H9 (cell line): ENCODE results near the gene ADAMTS17. TPM values are rescaled to one million over a fixed set of nuclear protein-coding genes. Genes with fewer than 3 reads are reported as not detected.

Source experiments
- DNase-seq: peaks from one replicate; pipeline ENCODE4 v3.0.0-alpha.2; 2017
- H2AFZ ChIP-seq: one replicate; pipeline ENCODE4 v1.6.1; 2013; ENCODE audit warnings: mild to moderate bottlenecking, low read length, control low read depth, moderate library complexity
- H2AK5ac ChIP-seq: 2 replicates; pipeline ENCODE4 v1.6.1; 2013; ENCODE audit warnings: low read length, control low read depth, mixed read lengths; ENCODE audit not compliant: insufficient read length
- H2BK120ac ChIP-seq: one replicate; pipeline ENCODE4 v1.6.1; 2013; ENCODE audit warnings: low read depth, mild to moderate bottlenecking, low read length, control low read depth, inconsistent platforms; ENCODE audit not compliant: poor library complexity, severe bottlenecking
- H2BK12ac ChIP-seq: 2 replicates; pipeline ENCODE4 v1.6.1; 2013; ENCODE audit warnings: low read length, control low read depth, mixed read lengths, low read depth; ENCODE audit not compliant: insufficient read length
- H2BK15ac ChIP-seq: 2 replicates; pipeline ENCODE4 v1.6.1; 2013; ENCODE audit warnings: low read depth, low read length, control low read depth
- H2BK20ac ChIP-seq: one replicate; pipeline ENCODE4 v1.6.1; 2013; ENCODE audit warnings: low read depth, mild to moderate bottlenecking, low read length, control low read depth, inconsistent platforms; ENCODE audit not compliant: poor library complexity, severe bottlenecking
- H2BK5ac ChIP-seq: 2 replicates; pipeline ENCODE4 v1.6.1; 2013; ENCODE audit warnings: low read length, control low read depth, mixed read lengths; ENCODE audit not compliant: insufficient read length
- H3K14ac ChIP-seq: 2 replicates; pipeline ENCODE4 v1.6.1; 2013; ENCODE audit warnings: low read length, control low read depth; ENCODE audit not compliant: insufficient read depth
- H3K18ac ChIP-seq: 2 replicates; pipeline ENCODE4 v1.6.1; 2013; ENCODE audit warnings: low read depth, mild to moderate bottlenecking, mixed read lengths, low read length, control low read depth; ENCODE audit not compliant: insufficient read length
- H3K23ac ChIP-seq: 2 replicates; pipeline ENCODE4 v1.6.1; 2013; ENCODE audit warnings: low read length, control low read depth, mixed read lengths, low read depth; ENCODE audit not compliant: insufficient read length
- H3K23me2 ChIP-seq: 2 replicates; pipeline ENCODE4 v1.6.1; 2013; ENCODE audit warnings: low read depth, mild to moderate bottlenecking, mixed read lengths, low read length, control low read depth; ENCODE audit not compliant: insufficient read length, poor library complexity, severe bottlenecking
- H3K27ac ChIP-seq: 2 replicates; pipeline ENCODE4 v1.5.1; 2013; ENCODE audit warnings: low read length, control low read depth, mixed read lengths, low read depth; ENCODE audit not compliant: insufficient read length
- H3K27me3 ChIP-seq: 2 replicates; pipeline ENCODE4 v1.6.1; 2013; ENCODE audit warnings: low read length, control low read depth, inconsistent platforms; ENCODE audit not compliant: insufficient read depth
- H3K4ac ChIP-seq: 2 replicates; pipeline ENCODE4 v1.6.1; 2013; ENCODE audit warnings: low read depth, mild to moderate bottlenecking, control low read depth, inconsistent platforms, low read length, moderate library complexity
- H3K4me1 ChIP-seq: 2 replicates; pipeline ENCODE4 v1.6.1; 2013; ENCODE audit warnings: low read length, control low read depth, inconsistent platforms; ENCODE audit not compliant: insufficient read depth
- H3K4me2 ChIP-seq: 2 replicates; pipeline ENCODE4 v1.6.1; 2013; ENCODE audit warnings: low read length, control low read depth, mixed read lengths; ENCODE audit not compliant: insufficient read length, insufficient read depth
- H3K56ac ChIP-seq: 2 replicates; pipeline ENCODE4 v1.6.1; 2013; ENCODE audit warnings: low read depth, mild to moderate bottlenecking, mixed read lengths, low read length, control low read depth; ENCODE audit not compliant: insufficient read length
- H3K79me1 ChIP-seq: 2 replicates; pipeline ENCODE4 v1.6.1; 2013; ENCODE audit warnings: low read depth, mild to moderate bottlenecking, moderate library complexity, low read length, control low read depth, inconsistent platforms; ENCODE audit not compliant: insufficient read depth, poor library complexity, severe bottlenecking
- H3K79me2 ChIP-seq: 2 replicates; pipeline ENCODE4 v1.6.1; 2013; ENCODE audit warnings: low read length, control low read depth, inconsistent platforms; ENCODE audit not compliant: insufficient read depth
- H3K9ac ChIP-seq: 2 replicates; pipeline ENCODE4 v1.6.1; 2013; ENCODE audit warnings: low read length, control low read depth, mixed read lengths; ENCODE audit not compliant: insufficient read length; ENCODE audit errors: extremely low read depth
- H3K9me3 ChIP-seq: one replicate; pipeline ENCODE4 v1.6.1; 2013; ENCODE audit warnings: low read depth, low read length, inconsistent platforms; ENCODE audit not compliant: control insufficient read depth
- H3T11ph ChIP-seq: one replicate; pipeline ENCODE4 v1.6.1; 2013; ENCODE audit warnings: mild to moderate bottlenecking, low read length, control low read depth, inconsistent platforms
- H4K20me1 ChIP-seq: one replicate; pipeline ENCODE4 v1.6.1; 2013; ENCODE audit not compliant: control insufficient read depth, insufficient read length, insufficient read depth
- H4K5ac ChIP-seq: 2 replicates; pipeline ENCODE4 v1.6.1; 2013; ENCODE audit warnings: low read depth, mild to moderate bottlenecking, mixed read lengths, low read length, control low read depth; ENCODE audit not compliant: insufficient read length
- H4K8ac ChIP-seq: replicated peaks from 2 replicates; pipeline ENCODE4 v1.6.1; 2013; ENCODE audit warnings: low read length, control low read depth, mixed read lengths, low read depth; ENCODE audit not compliant: insufficient read length
- H4K91ac ChIP-seq: 2 replicates; pipeline ENCODE4 v1.6.1; 2013; ENCODE audit warnings: low read depth, mild to moderate bottlenecking, moderate library complexity, mixed read lengths, low read length, control low read depth; ENCODE audit not compliant: insufficient read length
- H3K27ac Mint-ChIP-seq, 3 experiments: 2 replicates in 2 of 3; 3 replicates in 1 of 3; pipeline ENCODE4 v1.8.0; 2020 to 2021; ENCODE audit warnings: mixed read lengths in 3 of 3, mild to moderate bottlenecking in 1 of 3, moderate library complexity in 1 of 3
- H3K27me3 Mint-ChIP-seq: 2 replicates; pipeline ENCODE4 v1.8.0; 2021; ENCODE audit warnings: low read depth, mild to moderate bottlenecking, moderate library complexity, mixed read lengths
- H3K36me3 Mint-ChIP-seq, 3 experiments: 2 replicates in 2 of 3; 3 replicates in 1 of 3; pipeline ENCODE4 v1.8.0; 2020 to 2021; ENCODE audit warnings: low read depth in 3 of 3, mixed read lengths in 3 of 3; ENCODE audit not compliant: insufficient read depth in 1 of 3
- H3K4me1 Mint-ChIP-seq, 2 experiments: 2 replicates each; pipeline ENCODE4 v1.8.0; 2020; ENCODE audit warnings: mixed read lengths in 2 of 2
- H3K4me3 Mint-ChIP-seq, 2 experiments: 2 replicates in 1 of 2; 3 replicates in 1 of 2; pipeline ENCODE4 v1.8.0; 2020 to 2021; ENCODE audit warnings: mild to moderate bottlenecking in 2 of 2, mixed read lengths in 2 of 2, moderate library complexity in 1 of 2
- H3K9me3 Mint-ChIP-seq, 2 experiments: 2 replicates in 1 of 2; 3 replicates in 1 of 2; pipeline ENCODE4 v1.8.0; 2020; ENCODE audit warnings: mild to moderate bottlenecking in 2 of 2, mixed read lengths in 2 of 2, moderate library complexity in 1 of 2
- WGBS: extraction: QIAGEN DNeasy Blood & Tissue Kit; methylation state at CpG from one replicate; pipeline ENCODE4 v1.1.7; 2013; ENCODE audit warnings: missing lambda C conversion rate, low lambda C conversion rate, mixed read lengths; ENCODE audit not compliant: insufficient read length; ENCODE audit errors: extremely low coverage; 5-methylcytosine and 5-hydroxymethylcytosine counted together
- total RNA-seq: library from RNA; stranded (reverse); gene quantifications from 2 replicates; pipeline ENCODE4 v1.2.1, GENCODE V29; 2021
- TF ChIP-seq, protein P1 (sequence below): fragments of 200-600 bp; sonication (generic); conservative IDR thresholded peaks from 3 replicates; pipeline ENCODE4 v1.8.0; 2021; ENCODE audit warnings: antibody characterized with exemption, mild to moderate bottlenecking

Gene ADAMTS17
- total RNA-seq, 1 experiment from 2014 or later, result 2.9 TPM

DNA sequence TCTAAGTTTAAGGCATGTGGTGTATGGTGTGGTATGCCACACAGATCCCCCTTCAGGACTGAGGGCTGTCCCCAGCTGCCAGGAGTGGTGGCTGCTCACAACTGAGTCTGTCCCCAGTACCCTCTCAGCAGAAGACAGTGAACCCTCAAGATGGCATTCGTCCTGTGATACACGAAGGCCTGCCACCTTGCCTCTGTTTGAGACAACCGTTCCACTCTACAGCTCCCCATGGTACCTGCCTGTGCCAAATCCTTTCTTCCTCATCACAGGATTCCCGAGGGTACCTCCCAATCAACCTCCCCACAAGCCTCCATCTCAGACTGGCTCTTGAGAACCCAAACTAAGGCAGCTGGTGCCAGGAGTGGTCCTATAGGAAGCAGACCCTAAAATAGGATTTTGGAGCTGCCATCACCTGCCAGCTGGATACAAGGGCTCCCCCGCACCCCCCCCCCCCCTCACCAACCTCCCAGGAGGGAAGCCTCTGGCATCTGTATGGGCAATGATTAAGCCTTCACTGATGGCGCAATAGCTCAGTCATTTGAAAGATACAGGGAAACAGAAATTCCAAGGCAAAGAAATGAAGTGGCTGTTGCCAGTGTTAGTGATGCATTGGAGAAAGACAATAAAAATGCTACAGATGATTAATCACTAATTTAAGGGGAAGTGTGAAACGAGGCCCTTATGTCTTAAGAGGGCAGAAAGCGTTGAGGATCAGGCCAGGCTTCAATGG is 378.5 kb downstream of the ADAMTS17 start:
- no peak overlapping the region for H3K4ac ChIP-seq
- H3K4me1 ChIP-seq, result no peaks in the 10 kb centered on the region
- no peak overlapping the region for H2BK120ac ChIP-seq
- H3K27me3 ChIP-seq, result no peaks in the 10 kb centered on the region
- no peak overlapping the region for H4K5ac ChIP-seq
- peak overlapping the region; percentile 85 for H2AK5ac ChIP-seq
- Mint-ChIP-seq H3K27me3 (peaks cover 16% of the 10 kb centered on the region), H3K4me1 (peaks cover 0 to 2% of the 10 kb centered on the region in 2 experiments; a peak in 1 of 4 replicates), H3K27ac (no peak overlapping the region), H3K9me3 (peaks cover 3 to 5% of the 10 kb centered on the region in 2 experiments; a peak in 2 of 5 replicates), H3K36me3 (peaks cover 0 to 7% (median 3%) of the 10 kb centered on the region in 3 experiments; a peak in 3 of 7 replicates), H3K4me3 (no peak overlapping the region)
- H3T11ph ChIP-seq, result no peak overlapping the region
- no peak overlapping the region for H3K27ac ChIP-seq
- H3K79me1 ChIP-seq, result no peaks in the 10 kb centered on the region
- no peak overlapping the region for H2BK12ac ChIP-seq
- no peak overlapping the region for H4K8ac ChIP-seq
- no CpG with 5 or more reads among the region's 8 CpGs for WGBS
- H3K4me2 ChIP-seq, result no peak overlapping the region
- no peaks in the 10 kb centered on the region for H4K20me1 ChIP-seq
- no peaks in the 10 kb centered on the region for H3K79me2 ChIP-seq
- no peaks in the 10 kb centered on the region for H3K9me3 ChIP-seq
- no peak overlapping the region for H3K56ac ChIP-seq
- H3K23ac ChIP-seq, result no peak overlapping the region
- no peak overlapping the region for H2BK5ac ChIP-seq
- H2AFZ ChIP-seq, result no peak overlapping the region
- H2BK20ac ChIP-seq, result no peak overlapping the region
- no peak overlapping the region for H3K18ac ChIP-seq
- DNase-seq, result no peak
- H4K91ac ChIP-seq, result no peak overlapping the region
- H3K14ac ChIP-seq, result no peak overlapping the region
- TF ChIP-seq, protein P1, sequence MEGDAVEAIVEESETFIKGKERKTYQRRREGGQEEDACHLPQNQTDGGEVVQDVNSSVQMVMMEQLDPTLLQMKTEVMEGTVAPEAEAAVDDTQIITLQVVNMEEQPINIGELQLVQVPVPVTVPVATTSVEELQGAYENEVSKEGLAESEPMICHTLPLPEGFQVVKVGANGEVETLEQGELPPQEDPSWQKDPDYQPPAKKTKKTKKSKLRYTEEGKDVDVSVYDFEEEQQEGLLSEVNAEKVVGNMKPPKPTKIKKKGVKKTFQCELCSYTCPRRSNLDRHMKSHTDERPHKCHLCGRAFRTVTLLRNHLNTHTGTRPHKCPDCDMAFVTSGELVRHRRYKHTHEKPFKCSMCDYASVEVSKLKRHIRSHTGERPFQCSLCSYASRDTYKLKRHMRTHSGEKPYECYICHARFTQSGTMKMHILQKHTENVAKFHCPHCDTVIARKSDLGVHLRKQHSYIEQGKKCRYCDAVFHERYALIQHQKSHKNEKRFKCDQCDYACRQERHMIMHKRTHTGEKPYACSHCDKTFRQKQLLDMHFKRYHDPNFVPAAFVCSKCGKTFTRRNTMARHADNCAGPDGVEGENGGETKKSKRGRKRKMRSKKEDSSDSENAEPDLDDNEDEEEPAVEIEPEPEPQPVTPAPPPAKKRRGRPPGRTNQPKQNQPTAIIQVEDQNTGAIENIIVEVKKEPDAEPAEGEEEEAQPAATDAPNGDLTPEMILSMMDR, result no peak
- no peaks in the 10 kb centered on the region for H3K23me2 ChIP-seq
- no peak overlapping the region for H2BK15ac ChIP-seq
- no peak overlapping the region for H3K9ac ChIP-seq
